Measurements from ENCODE around the gene PPP1R3F. TPM values are rescaled to one million over a fixed set of nuclear protein-coding genes. Genes with fewer than 3 reads are reported as not detected.
"Not testable (repeated sequence)": the region's sequence is repeated elsewhere in the genome, so short reads cannot be mapped to it uniquely, and the experiment has no call there.

The PPP1R3F gene
- total RNA-seq, 1 donor from 2014 or later, result 6.6 TPM

DNA sequence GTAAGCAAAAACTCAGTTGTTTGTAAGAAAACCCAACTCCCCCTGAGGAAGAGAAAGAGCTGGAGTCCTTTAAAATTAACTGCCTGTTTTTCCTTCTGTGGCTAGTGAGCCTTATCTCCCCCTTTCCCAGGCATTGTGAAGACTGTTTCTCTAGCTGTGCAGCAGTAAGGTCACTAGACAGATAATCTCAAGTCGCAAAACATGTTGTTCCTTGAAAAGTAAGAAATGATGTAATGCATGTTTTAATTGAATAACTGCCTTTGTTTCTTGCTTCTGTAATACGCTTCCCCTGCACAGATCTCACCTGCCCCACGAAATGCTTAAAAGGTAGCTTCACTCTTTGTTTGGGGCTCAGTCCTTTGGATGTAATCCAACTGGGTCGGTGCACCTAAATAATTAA lies 46.5 kb downstream of the PPP1R3F start:
- Histone ChIP-seq H3K27me3 (ENCODE audit: insufficient read depth, low read length) (no peaks in the 10 kb centered on the region), H3K9me3 (ENCODE audit: insufficient read depth, low read depth, low read length) (no peaks in the 10 kb centered on the region), H3K79me2 (ENCODE audit: insufficient read depth, low read length) (no peaks in the 10 kb centered on the region), H3K27ac (ENCODE audit: low read depth, low read length) (no peak overlapping the region), H3K9ac (ENCODE audit: low read length) (no peak overlapping the region), H3K4me3 (ENCODE audit: insufficient read depth, low read depth, low read length) (no peak overlapping the region), H3K36me3 (ENCODE audit: insufficient read depth, low read length) (no peaks in the 10 kb centered on the region), H3K4me2 (ENCODE audit: low read length) (no peak overlapping the region), H3K4me1 (ENCODE audit: insufficient read depth, low read length) (no peaks in the 10 kb centered on the region), H4K20me1 (ENCODE audit: insufficient read depth, low read length) (no peaks in the 10 kb centered on the region), H2AFZ (ENCODE audit: low read depth, low read length) (no peak overlapping the region)
- FAIRE-seq (no peak), DNase-seq (ENCODE audit: low read depth) (no peak)
- H3K4me3 Mint-ChIP-seq (ENCODE audit: unreplicated experiment), result no peak overlapping the region
- H3K27me3 Mint-ChIP-seq (ENCODE audit: low read depth, unreplicated experiment), result peaks cover 3% of the 10 kb centered on the region
- H3K27ac Mint-ChIP-seq (ENCODE audit: unreplicated experiment), result no peak overlapping the region
- TF ChIP-seq, protein P1, sequence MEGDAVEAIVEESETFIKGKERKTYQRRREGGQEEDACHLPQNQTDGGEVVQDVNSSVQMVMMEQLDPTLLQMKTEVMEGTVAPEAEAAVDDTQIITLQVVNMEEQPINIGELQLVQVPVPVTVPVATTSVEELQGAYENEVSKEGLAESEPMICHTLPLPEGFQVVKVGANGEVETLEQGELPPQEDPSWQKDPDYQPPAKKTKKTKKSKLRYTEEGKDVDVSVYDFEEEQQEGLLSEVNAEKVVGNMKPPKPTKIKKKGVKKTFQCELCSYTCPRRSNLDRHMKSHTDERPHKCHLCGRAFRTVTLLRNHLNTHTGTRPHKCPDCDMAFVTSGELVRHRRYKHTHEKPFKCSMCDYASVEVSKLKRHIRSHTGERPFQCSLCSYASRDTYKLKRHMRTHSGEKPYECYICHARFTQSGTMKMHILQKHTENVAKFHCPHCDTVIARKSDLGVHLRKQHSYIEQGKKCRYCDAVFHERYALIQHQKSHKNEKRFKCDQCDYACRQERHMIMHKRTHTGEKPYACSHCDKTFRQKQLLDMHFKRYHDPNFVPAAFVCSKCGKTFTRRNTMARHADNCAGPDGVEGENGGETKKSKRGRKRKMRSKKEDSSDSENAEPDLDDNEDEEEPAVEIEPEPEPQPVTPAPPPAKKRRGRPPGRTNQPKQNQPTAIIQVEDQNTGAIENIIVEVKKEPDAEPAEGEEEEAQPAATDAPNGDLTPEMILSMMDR (IDR thresholded peaks at IDR 0.05; ENCODE audit: insufficient read depth, low read depth, low read length), result no peak
- no peak for TF ChIP-seq EZH2 (IDR thresholded peaks at IDR 0.05; ENCODE audit: insufficient read depth, low read length)
- H3K4me1 Mint-ChIP-seq (ENCODE audit: low read depth, unreplicated experiment), result no peaks in the 10 kb centered on the region
- H3K36me3 Mint-ChIP-seq (ENCODE audit: low read depth, unreplicated experiment), result no peaks in the 10 kb centered on the region
- H3K9me3 Mint-ChIP-seq (ENCODE audit: unreplicated experiment), result no peaks in the 10 kb centered on the region

- H3K27me3 Mint-ChIP-seq (ENCODE audit: low read depth, unreplicated experiment); H3K4me3 ChIP-seq (ENCODE audit: insufficient read depth, low read depth, low read length); H3K27ac Mint-ChIP-seq (ENCODE audit: unreplicated experiment); H3K4me2 ChIP-seq (ENCODE audit: low read length); H3K9me3 ChIP-seq (ENCODE audit: insufficient read depth, low read depth, low read length); H3K36me3 ChIP-seq (ENCODE audit: insufficient read depth, low read length); H3K36me3 Mint-ChIP-seq (ENCODE audit: low read depth, unreplicated experiment); H3K4me1 Mint-ChIP-seq (ENCODE audit: low read depth, unreplicated experiment); H3K79me2 ChIP-seq (ENCODE audit: insufficient read depth, low read length); H3K27ac ChIP-seq (ENCODE audit: low read depth, low read length); H3K27me3 ChIP-seq (ENCODE audit: insufficient read depth, low read length); DNase-seq (ENCODE audit: low read depth); H3K9me3 Mint-ChIP-seq (ENCODE audit: unreplicated experiment); H3K4me1 ChIP-seq (ENCODE audit: insufficient read depth, low read length); FAIRE-seq; H4K20me1 ChIP-seq (ENCODE audit: insufficient read depth, low read length); H3K4me3 Mint-ChIP-seq (ENCODE audit: unreplicated experiment); H3K9ac ChIP-seq (ENCODE audit: low read length); H2AFZ ChIP-seq (ENCODE audit: low read depth, low read length): not testable (repeated sequence)
These were observed 52.1 kb downstream of the PPP1R3F start, which contains the start of gene GAGE12J for GRCh38 chrX:49321737-49322136. Gene GAGE12J, plus strand, starts transcription at chrX:49322037. Its CDS starts 1,157 bp downstream, at chrX:49323194.

GRCh38 chrX:49322266-49322665 lies 52.7 kb downstream of the PPP1R3F start:
- not testable (repeated sequence) for H3K36me3 Mint-ChIP-seq (ENCODE audit: low read depth, unreplicated experiment); H3K9me3 ChIP-seq (ENCODE audit: insufficient read depth, low read depth, low read length); H3K27ac Mint-ChIP-seq (ENCODE audit: unreplicated experiment); DNase-seq (ENCODE audit: low read depth); H3K4me3 ChIP-seq (ENCODE audit: insufficient read depth, low read depth, low read length); H3K4me2 ChIP-seq (ENCODE audit: low read length); FAIRE-seq; H3K4me1 Mint-ChIP-seq (ENCODE audit: low read depth, unreplicated experiment); H3K9me3 Mint-ChIP-seq (ENCODE audit: unreplicated experiment); H3K79me2 ChIP-seq (ENCODE audit: insufficient read depth, low read length); H3K4me1 ChIP-seq (ENCODE audit: insufficient read depth, low read length); H3K36me3 ChIP-seq (ENCODE audit: insufficient read depth, low read length); H3K27me3 ChIP-seq (ENCODE audit: insufficient read depth, low read length); H4K20me1 ChIP-seq (ENCODE audit: insufficient read depth, low read length); H2AFZ ChIP-seq (ENCODE audit: low read depth, low read length); H3K27me3 Mint-ChIP-seq (ENCODE audit: low read depth, unreplicated experiment); H3K4me3 Mint-ChIP-seq (ENCODE audit: unreplicated experiment); H3K9ac ChIP-seq (ENCODE audit: low read length); H3K27ac ChIP-seq (ENCODE audit: low read depth, low read length)

DNA sequence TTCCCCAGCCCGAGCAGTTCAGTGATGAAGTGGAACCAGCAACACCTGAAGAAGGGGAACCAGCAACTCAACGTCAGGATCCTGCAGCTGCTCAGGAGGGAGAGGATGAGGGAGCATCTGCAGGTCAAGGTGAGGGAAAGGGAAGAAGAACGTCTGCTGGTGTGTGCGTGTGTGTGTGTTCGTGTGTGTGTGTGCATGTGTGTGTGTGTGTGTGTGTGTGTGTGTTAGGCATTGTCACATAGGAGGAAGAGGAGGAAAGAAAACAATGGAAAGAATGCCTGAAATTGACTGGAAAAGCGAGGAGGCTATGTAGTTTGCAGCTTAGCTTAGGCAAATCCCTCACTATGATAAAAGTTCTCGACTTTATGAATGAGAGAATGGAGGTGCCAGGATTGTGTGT lies 54.1 kb downstream of the PPP1R3F start:
- not testable (repeated sequence) for H3K9ac ChIP-seq (ENCODE audit: low read length); H3K27me3 ChIP-seq (ENCODE audit: insufficient read depth, low read length); FAIRE-seq; H3K36me3 ChIP-seq (ENCODE audit: insufficient read depth, low read length); H3K4me2 ChIP-seq (ENCODE audit: low read length); H3K9me3 ChIP-seq (ENCODE audit: insufficient read depth, low read depth, low read length); H3K36me3 Mint-ChIP-seq (ENCODE audit: low read depth, unreplicated experiment); H3K4me3 ChIP-seq (ENCODE audit: insufficient read depth, low read depth, low read length); H3K4me1 ChIP-seq (ENCODE audit: insufficient read depth, low read length); H3K9me3 Mint-ChIP-seq (ENCODE audit: unreplicated experiment); H2AFZ ChIP-seq (ENCODE audit: low read depth, low read length); H4K20me1 ChIP-seq (ENCODE audit: insufficient read depth, low read length); H3K27ac Mint-ChIP-seq (ENCODE audit: unreplicated experiment); H3K27me3 Mint-ChIP-seq (ENCODE audit: low read depth, unreplicated experiment); H3K79me2 ChIP-seq (ENCODE audit: insufficient read depth, low read length); H3K27ac ChIP-seq (ENCODE audit: low read depth, low read length); H3K4me1 Mint-ChIP-seq (ENCODE audit: low read depth, unreplicated experiment); DNase-seq (ENCODE audit: low read depth); H3K4me3 Mint-ChIP-seq (ENCODE audit: unreplicated experiment)

GRCh38 chrX:49330421-49330820 lies 60.8 kb downstream of the PPP1R3F start:
- H3K4me3 Mint-ChIP-seq (ENCODE audit: unreplicated experiment); FAIRE-seq: not testable (repeated sequence)

More at GRCh38 chrX:49330421-49330820, 60.8 kb downstream of the PPP1R3F start:
- H3K9me3 ChIP-seq (ENCODE audit: insufficient read depth, low read depth, low read length); H3K36me3 ChIP-seq (ENCODE audit: insufficient read depth, low read length); H3K9me3 Mint-ChIP-seq (ENCODE audit: unreplicated experiment); H3K4me1 Mint-ChIP-seq (ENCODE audit: low read depth, unreplicated experiment); H3K9ac ChIP-seq (ENCODE audit: low read length); H3K27me3 ChIP-seq (ENCODE audit: insufficient read depth, low read length); H3K27ac Mint-ChIP-seq (ENCODE audit: unreplicated experiment); H3K27me3 Mint-ChIP-seq (ENCODE audit: low read depth, unreplicated experiment); H3K79me2 ChIP-seq (ENCODE audit: insufficient read depth, low read length); H3K36me3 Mint-ChIP-seq (ENCODE audit: low read depth, unreplicated experiment); H2AFZ ChIP-seq (ENCODE audit: low read depth, low read length); H3K4me3 ChIP-seq (ENCODE audit: insufficient read depth, low read depth, low read length); H4K20me1 ChIP-seq (ENCODE audit: insufficient read depth, low read length); DNase-seq (ENCODE audit: low read depth); H3K4me1 ChIP-seq (ENCODE audit: insufficient read depth, low read length); H3K4me2 ChIP-seq (ENCODE audit: low read length); H3K27ac ChIP-seq (ENCODE audit: low read depth, low read length): not testable (repeated sequence)
